ENCODE results near the gene PNMA8A. TPM values are rescaled to one million over a fixed set of nuclear protein-coding genes. Genes with fewer than 3 reads are reported as not detected.
A peak's percentile ranks its signal among the peaks of the same experiment; 100 is the strongest.

PNMA8A gene
- 10.2 and 13.8 TPM in 2 replicates for polyA plus RNA-seq (2012; rRNA removed)
- polyA plus RNA-seq (2012; cell fraction: cytosol; rRNA removed): 15.7 and 15.8 TPM in 2 replicates
- 6.8 and 8.5 TPM in 2 replicates for polyA plus RNA-seq (2012; cell fraction: nucleus; rRNA removed)

- peak; percentile 97 for DNase-seq
- CTCF ChIA-PET: interaction anchor here (1.0 to 24.7 kb wide), 6 partner anchors 10 to 85 kb away, joined by 3 to 463 read pairs (median 6); no protein-coding TSS in a partner anchor
- WGBS (ENCODE audit: low lambda C conversion rate): 20% methylated on average over 11 of the region's 57 CpGs
Measured at GRCh38 chr19:46471116-46471733, at the start of gene PNMA8A. Gene PNMA8A, minus strand, starts transcription at chr19:46471563. Its CDS starts 528 bp downstream, at chr19:46471035.

More at GRCh38 chr19:46471116-46471733, at the start of gene PNMA8A:
- TF ChIP-seq CTCF (IDR thresholded peaks at IDR 0.05): peak; percentile 30
- TF ChIP-seq RFX5 (IDR thresholded peaks at IDR 0.05; ENCODE audit: low read length): peak; percentile 79; the same call in 1 of the 2 replicates
- no peak for TF ChIP-seq FOXM1 (IDR thresholded peaks at IDR 0.05; ENCODE audit: low read depth)
- no peak for TF ChIP-seq RAD21 (IDR thresholded peaks at IDR 0.05; ENCODE audit: low read length)
- TF ChIP-seq MAX (IDR thresholded peaks at IDR 0.05; ENCODE audit: low read depth): peak; percentile 88
- TF ChIP-seq ELF1 (IDR thresholded peaks at IDR 0.05): no peak
- peak; percentile 92 for TF ChIP-seq NRF1 (IDR thresholded peaks at IDR 0.05; ENCODE audit: low read depth, low read length)
- no peak for TF ChIP-seq GABPA (IDR thresholded peaks at IDR 0.05; ENCODE audit: low read depth)
- TF ChIP-seq SMC3 (IDR thresholded peaks at IDR 0.05; ENCODE audit: low read depth, low read length): no peak
- no peak for TF ChIP-seq ZBTB33 (IDR thresholded peaks at IDR 0.05; ENCODE audit: borderline replicate concordance, low read depth)
- TF ChIP-seq REST (IDR thresholded peaks at IDR 0.05; ENCODE audit: low read depth, low read length): no peak; the same call in 1 of the 2 replicates
- TF ChIP-seq RXRA (IDR thresholded peaks at IDR 0.05; ENCODE audit: borderline replicate concordance, low read depth): no peak
- TF ChIP-seq TCF12 (IDR thresholded peaks at IDR 0.05): no peak; the same call in 1 of the 2 replicates
- TF ChIP-seq CHD2 (IDR thresholded peaks at IDR 0.05; ENCODE audit: low read length, partially characterized antibody): no peak
- no peak for TF ChIP-seq FOSL2 (IDR thresholded peaks at IDR 0.05; ENCODE audit: borderline replicate concordance, low read depth)
- peak; percentile 51; the same call in 1 of the 2 replicates for TF ChIP-seq POLR2AphosphoS5 (IDR thresholded peaks at IDR 0.05; ENCODE audit: low read depth, low read length)
- TF ChIP-seq GATA2 (CRISPR knock-in tag; IDR thresholded peaks at IDR 0.05): no peak
- TF ChIP-seq FOXJ3 (CRISPR knock-in tag; IDR thresholded peaks at IDR 0.05): no peak
- TF ChIP-seq EZH2phosphoT487 (IDR thresholded peaks at IDR 0.05; ENCODE audit: borderline replicate concordance, low read depth): no peak
- TF ChIP-seq MXI1 (IDR thresholded peaks at IDR 0.05; ENCODE audit: low read depth, low read length): peak; percentile 94
- no peak for TF ChIP-seq IRF3 (IDR thresholded peaks at IDR 0.05; ENCODE audit: low read depth, low read length)
- Histone ChIP-seq H3K4me2 (peak within 1 kb of the TSS; percentile 92), H3K4me3 (ENCODE audit: low read depth in 2 of 2, low read length in 1 of 2) (peak within 1 kb of the TSS; percentile 63 to 68), H3F3A (replicated peaks; ENCODE audit: insufficient read depth) (peaks cover 34% of the 10 kb centered on the region), H3K9ac (peak within 1 kb of the TSS; percentile 75), H3K27me3 (ENCODE audit: insufficient read depth) (no peaks in the 10 kb centered on the region), H3K36me3 (replicated peaks in 1 of 2; ENCODE audit: control insufficient read depth in 1 of 2, insufficient read depth in 2 of 2, low read length in 1 of 2) (peaks cover 0 to 8% of the 10 kb centered on the region in 2 experiments), H3K9me2 (no peaks in the 10 kb centered on the region), H3K27ac (ENCODE audit: low read depth in 2 of 2, low read length in 1 of 2) (peak within 1 kb of the TSS; percentile 68 to 81), H4K20me1 (ENCODE audit: insufficient read depth) (no peaks in the 10 kb centered on the region), H2AFZ (ENCODE audit: low read depth) (peak within 1 kb of the TSS; percentile 100), H3K9me3 (no peaks in the 10 kb centered on the region), H3K79me2 (ENCODE audit: insufficient read depth) (peaks cover 8% of the 10 kb centered on the region; the same call in 1 of the 2 replicates), H3K4me1 (ENCODE audit: control insufficient read depth in 1 of 2, insufficient read depth in 2 of 2, low read depth in 1 of 2, low read length in 1 of 2) (peaks cover 16 to 23% of the 10 kb centered on the region in 2 experiments; a peak in 2 of 4 replicates)
- POLR2A ChIA-PET: no interaction called here
